ENCODE measurements around the gene PCID2. TPM values are rescaled to one million over a fixed set of nuclear protein-coding genes. Genes with fewer than 3 reads are reported as not detected.

The PCID2 gene
- total RNA-seq, 1 donor from 2014 or later: 71.4 TPM

- intact Hi-C loops (cut with micrococcal nuclease): no loop called here
Observed at GRCh38 chr13:113192279-113192678, 16.2 kb downstream of the PCID2 start.

GRCh38 chr13:113190181-113190580, 18.3 kb downstream of the PCID2 start:
- intact Hi-C loops (cut with micrococcal nuclease): no loop called here

- intact Hi-C loops (cut with micrococcal nuclease): no loop called here
Observed at GRCh38 chr13:113187883-113188665, 20.4 kb downstream of the PCID2 start.

DNA sequence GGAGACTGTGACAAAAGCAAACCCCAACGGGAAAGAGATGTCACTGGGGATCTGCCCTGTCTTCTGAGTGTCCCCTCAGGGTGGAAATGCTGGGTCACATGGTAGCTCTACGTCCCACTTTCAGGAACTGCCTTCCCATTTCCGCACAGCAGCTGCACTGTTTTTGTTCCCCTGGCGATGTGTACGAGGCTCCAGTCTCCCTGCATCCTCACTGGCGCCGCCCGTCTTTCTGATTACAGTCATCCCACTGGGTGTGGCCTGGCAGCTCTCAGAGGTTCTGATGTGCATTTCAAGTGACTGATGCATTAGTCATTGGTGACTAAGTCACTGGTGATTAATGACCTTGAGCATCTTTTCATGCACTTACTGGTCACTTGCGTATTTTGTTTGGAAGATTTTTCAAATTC, 21.2 kb downstream of the PCID2 start:
- intact Hi-C loops (cut with micrococcal nuclease): no loop called here

DNA sequence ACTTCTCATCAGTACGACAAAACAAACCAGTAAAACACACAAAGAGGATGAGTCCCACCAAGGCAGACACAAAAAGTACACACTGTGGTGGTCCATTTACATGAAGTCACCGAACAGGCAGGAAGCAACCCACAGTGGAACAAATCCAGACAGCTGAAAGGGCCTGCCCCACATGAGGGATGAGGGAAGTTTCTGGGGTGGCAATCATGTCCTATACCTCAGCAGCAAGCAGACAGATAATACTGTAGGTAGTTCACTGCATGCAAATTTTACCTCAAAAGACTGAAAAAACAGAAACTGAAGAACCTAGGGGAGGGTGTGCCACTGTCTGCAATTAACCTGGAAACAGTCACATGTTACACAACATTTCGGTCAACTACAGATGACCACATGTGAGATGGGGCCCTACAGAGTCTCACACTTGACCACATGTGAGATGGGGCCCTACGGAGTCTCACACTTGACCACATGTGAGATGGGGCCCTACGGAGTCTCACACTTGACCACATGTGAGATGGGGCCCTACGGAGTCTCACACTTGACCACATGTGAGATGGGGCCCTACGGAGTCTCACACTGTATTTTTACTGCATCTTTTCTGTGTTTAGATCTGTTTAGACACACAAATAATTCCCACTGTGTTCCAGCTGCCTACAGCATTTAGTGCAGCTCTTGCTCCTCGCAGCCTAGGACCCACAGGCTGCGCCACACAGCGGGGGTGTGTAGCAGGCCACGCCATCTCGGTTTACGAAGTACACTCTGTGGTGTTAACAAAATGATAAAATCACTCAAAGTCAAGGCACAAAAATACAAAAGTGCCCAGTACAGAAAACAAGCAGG, 22.2 kb downstream of the PCID2 start:
- intact Hi-C loops (cut with micrococcal nuclease): loop anchor here (1.0 kb wide), 1 partner anchor 10 kb away; no protein-coding TSS in a partner anchor

- intact Hi-C loops (cut with micrococcal nuclease): no loop called here
Observed at GRCh38 chr13:113184568-113185440, 23.7 kb downstream of the PCID2 start.

GRCh38 chr13:113183450-113184129, 24.9 kb downstream of the PCID2 start:
- intact Hi-C loops (cut with micrococcal nuclease): no loop called here

DNA sequence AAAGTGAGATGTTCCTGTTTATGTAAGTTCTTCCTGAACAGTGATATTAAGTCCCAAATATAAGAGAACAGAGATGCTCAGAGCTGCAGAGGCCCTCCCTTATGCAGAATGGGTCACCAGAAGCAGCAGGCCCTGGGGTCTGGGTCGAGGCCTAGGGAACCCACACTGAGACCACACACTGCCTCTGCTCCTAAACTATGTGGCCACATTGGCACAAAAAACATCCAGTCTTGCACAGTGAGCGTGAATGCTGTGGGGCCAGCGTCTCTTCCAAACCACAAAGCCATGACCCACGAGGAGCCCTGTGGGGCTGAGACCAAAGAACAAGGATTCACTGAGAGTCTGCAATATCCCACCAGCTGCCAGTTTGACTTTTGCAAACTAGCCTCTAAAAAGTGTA, 26.4 kb downstream of the PCID2 start:
- intact Hi-C loops (cut with micrococcal nuclease): no loop called here

- intact Hi-C loops (cut with micrococcal nuclease): no loop called here
Observed at GRCh38 chr13:113179374-113180230, 28.9 kb downstream of the PCID2 start.

DNA sequence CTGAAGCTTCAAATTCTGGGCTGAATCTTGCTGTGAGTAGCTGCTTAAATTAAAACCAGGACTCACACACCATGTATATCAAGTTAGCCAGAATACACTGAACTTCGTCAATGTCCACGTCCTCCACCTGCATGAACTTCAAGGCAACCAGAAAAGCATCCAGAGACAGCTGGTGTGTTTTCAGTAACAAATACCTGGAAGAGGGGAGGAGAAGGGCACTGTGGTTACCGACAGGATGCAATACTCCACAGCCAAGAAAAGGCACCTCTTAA, 29.6 kb downstream of the PCID2 start:
- intact Hi-C loops (cut with micrococcal nuclease): no loop called here

DNA sequence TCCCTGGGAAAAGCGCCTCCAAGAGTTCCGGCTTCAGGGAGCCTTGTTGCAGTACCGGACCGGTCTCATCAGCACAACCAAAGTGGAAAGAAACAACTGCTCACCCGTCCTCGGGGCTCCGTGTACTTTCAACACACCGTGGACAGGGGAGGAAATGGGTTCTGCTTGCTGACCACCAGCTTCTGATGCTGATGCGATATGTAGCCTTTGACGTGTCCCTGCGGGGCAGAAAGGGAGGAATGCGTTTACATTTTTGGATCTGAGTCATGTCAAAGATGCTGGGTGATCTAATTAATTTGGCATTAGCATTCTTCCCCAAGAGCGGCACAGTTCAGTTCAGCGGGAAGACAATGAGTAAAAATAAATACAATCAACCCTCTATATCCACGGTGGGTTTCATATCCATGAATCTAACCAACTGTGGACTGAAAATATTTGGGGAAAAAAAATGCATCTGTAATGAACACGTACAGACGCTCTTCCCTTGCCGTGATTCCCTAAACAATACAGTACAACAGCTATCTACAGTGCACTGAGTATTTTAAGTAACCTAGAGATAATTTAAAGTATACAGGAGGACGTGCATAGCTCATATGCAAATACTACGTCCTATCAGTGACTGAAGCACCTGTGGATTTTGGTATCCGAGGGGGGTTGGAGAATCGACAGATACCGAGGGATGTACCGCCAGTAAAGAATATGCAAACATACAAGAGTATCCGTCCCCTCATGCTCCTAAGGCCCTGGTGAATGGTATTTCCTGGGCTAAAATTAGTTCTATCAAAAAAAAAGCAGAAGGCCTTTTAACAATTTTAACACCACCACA, 30.2 kb downstream of the PCID2 start:
- intact Hi-C loops (cut with micrococcal nuclease): no loop called here

- intact Hi-C loops (cut with micrococcal nuclease): loop anchor here (1.0 to 2.0 kb wide), 3 partner anchors 9 to 31 kb away; partner anchors contain the start of gene PCID2
Observed at GRCh38 chr13:113176822-113177221, 31.6 kb downstream of the PCID2 start.

- intact Hi-C loops (cut with micrococcal nuclease): loop anchor here (1.0 to 2.0 kb wide), 3 partner anchors 10 to 32 kb away; partner anchors contain the start of gene PCID2
Observed at GRCh38 chr13:113176280-113176679, 32.2 kb downstream of the PCID2 start.

- intact Hi-C loops (cut with micrococcal nuclease): no loop called here
Observed at GRCh38 chr13:113172419-113172926, 36.0 kb downstream of the PCID2 start.

DNA sequence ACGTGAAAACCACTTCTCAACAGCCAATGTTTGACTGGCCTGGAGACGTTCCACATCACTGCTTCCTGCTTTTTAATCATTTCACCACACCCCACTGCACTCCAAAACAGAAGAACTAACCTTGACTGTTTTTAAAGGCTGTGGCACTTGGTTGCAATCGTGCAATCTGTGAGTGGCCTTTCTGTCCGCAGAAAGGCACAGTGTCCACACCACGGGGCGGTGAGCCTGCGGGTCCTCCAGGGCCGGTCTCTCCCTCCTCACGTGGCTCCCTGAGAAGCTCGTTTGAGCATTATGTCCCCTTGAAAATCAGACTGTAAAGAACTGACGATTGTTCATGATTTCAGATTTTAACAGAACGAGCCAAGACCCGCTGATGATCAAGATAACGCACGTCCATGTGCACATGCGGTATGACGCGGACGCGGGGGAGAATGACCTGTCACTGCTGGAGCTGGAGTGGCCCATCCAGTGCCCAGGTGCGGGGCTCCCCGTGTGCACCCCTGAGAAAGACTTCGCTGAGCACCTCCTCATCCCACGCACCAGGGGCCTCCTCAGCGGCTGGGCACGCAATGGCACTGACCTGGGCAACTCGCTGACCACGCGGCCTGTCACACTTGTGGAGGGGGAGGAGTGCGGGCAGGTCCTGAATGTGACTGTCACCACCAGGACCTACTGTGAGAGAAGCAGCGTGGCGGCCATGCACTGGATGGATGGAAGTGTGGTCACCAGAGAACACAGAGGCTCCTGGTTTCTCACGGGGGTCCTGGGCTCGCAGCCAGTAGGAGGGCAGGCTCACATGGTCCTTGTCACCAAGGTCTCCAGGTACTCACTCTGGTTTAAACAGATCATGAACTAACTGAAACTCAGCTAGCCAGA, 37.0 kb downstream of the PCID2 start:
- intact Hi-C loops (cut with micrococcal nuclease): no loop called here

- intact Hi-C loops (cut with micrococcal nuclease): no loop called here
Observed at GRCh38 chr13:113170511-113170910, 38.0 kb downstream of the PCID2 start.

DNA sequence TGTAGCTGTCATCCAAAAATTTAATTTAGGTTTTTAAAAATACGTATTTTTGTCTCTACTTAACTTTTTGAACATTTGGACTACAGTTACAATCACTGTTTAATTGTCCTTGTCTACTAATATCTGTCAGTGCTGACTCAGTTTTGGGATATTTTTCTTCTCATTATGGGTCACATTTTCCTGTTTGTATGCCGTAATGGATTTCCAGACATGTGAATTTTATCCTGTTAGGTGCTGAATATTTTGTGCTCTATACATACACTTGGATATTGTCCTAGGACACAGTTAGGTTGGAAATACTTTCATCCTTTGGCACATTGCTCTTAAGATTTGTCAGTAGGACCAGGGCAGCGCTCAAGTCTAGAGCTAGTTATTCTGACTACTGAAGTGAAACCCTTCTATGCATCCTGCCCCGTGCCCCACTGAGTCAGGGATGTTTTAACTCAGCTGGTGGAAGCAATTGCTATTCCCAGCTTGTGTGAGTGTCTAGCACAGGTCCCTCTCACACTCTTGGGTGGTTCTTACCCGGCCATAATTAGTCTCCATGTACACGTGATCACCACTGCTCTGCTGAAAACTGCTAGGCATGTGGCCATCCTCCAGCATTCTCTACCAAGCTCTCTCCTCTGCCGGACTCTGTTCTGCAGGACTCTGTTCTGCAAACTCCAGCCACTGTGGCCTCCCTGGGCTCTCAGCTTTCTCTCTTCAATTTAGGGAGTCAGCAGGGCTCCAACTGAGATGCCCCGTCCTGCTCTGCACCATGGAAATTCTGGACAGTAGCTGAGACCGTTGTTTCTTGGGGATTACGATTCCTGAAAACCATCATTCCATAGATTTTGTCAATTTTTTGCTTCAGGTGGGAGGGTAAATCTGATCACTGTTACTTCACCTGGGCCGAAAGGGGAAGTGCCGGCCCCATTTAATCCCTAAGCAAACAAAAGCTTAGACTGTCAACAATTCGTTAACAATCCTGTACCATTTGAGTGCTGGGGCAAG, 38.9 kb downstream of the PCID2 start:
- intact Hi-C loops (cut with micrococcal nuclease): no loop called here

Measured in T-helper 1 cell treated with Interleukin-12 subunit alpha and Interleukin-12 subunit beta and Interleukin-4 antibody, amounts not matched to agents 30 ng/mL and 1 ng/mL, for 36 hours (primary cell).